H9 (cell line): ENCODE results near the gene CAVIN4. TPM values are rescaled to one million over a fixed set of nuclear protein-coding genes. Genes with fewer than 3 reads are reported as not detected.

ENCODE experiments used
- DNase-seq: peaks from one replicate; pipeline ENCODE4 v3.0.0-alpha.2; 2017
- H2AFZ ChIP-seq: one replicate; pipeline ENCODE4 v1.6.1; 2013; ENCODE audit warnings: mild to moderate bottlenecking, low read length, control low read depth, moderate library complexity
- H2AK5ac ChIP-seq: 2 replicates; pipeline ENCODE4 v1.6.1; 2013; ENCODE audit warnings: low read length, control low read depth, mixed read lengths; ENCODE audit not compliant: insufficient read length
- H2BK120ac ChIP-seq: one replicate; pipeline ENCODE4 v1.6.1; 2013; ENCODE audit warnings: low read depth, mild to moderate bottlenecking, low read length, control low read depth, inconsistent platforms; ENCODE audit not compliant: poor library complexity, severe bottlenecking
- H2BK12ac ChIP-seq: 2 replicates; pipeline ENCODE4 v1.6.1; 2013; ENCODE audit warnings: low read length, control low read depth, mixed read lengths, low read depth; ENCODE audit not compliant: insufficient read length
- H2BK15ac ChIP-seq: 2 replicates; pipeline ENCODE4 v1.6.1; 2013; ENCODE audit warnings: low read depth, low read length, control low read depth
- H2BK20ac ChIP-seq: one replicate; pipeline ENCODE4 v1.6.1; 2013; ENCODE audit warnings: low read depth, mild to moderate bottlenecking, low read length, control low read depth, inconsistent platforms; ENCODE audit not compliant: poor library complexity, severe bottlenecking
- H2BK5ac ChIP-seq: 2 replicates; pipeline ENCODE4 v1.6.1; 2013; ENCODE audit warnings: low read length, control low read depth, mixed read lengths; ENCODE audit not compliant: insufficient read length
- H3K14ac ChIP-seq: 2 replicates; pipeline ENCODE4 v1.6.1; 2013; ENCODE audit warnings: low read length, control low read depth; ENCODE audit not compliant: insufficient read depth
- H3K18ac ChIP-seq: 2 replicates; pipeline ENCODE4 v1.6.1; 2013; ENCODE audit warnings: low read depth, mild to moderate bottlenecking, mixed read lengths, low read length, control low read depth; ENCODE audit not compliant: insufficient read length
- H3K23ac ChIP-seq: 2 replicates; pipeline ENCODE4 v1.6.1; 2013; ENCODE audit warnings: low read length, control low read depth, mixed read lengths, low read depth; ENCODE audit not compliant: insufficient read length
- H3K23me2 ChIP-seq: 2 replicates; pipeline ENCODE4 v1.6.1; 2013; ENCODE audit warnings: low read depth, mild to moderate bottlenecking, mixed read lengths, low read length, control low read depth; ENCODE audit not compliant: insufficient read length, poor library complexity, severe bottlenecking
- H3K27ac ChIP-seq: 2 replicates; pipeline ENCODE4 v1.5.1; 2013; ENCODE audit warnings: low read length, control low read depth, mixed read lengths, low read depth; ENCODE audit not compliant: insufficient read length
- H3K27me3 ChIP-seq: 2 replicates; pipeline ENCODE4 v1.6.1; 2013; ENCODE audit warnings: low read length, control low read depth, inconsistent platforms; ENCODE audit not compliant: insufficient read depth
- H3K4ac ChIP-seq: 2 replicates; pipeline ENCODE4 v1.6.1; 2013; ENCODE audit warnings: low read depth, mild to moderate bottlenecking, control low read depth, inconsistent platforms, low read length, moderate library complexity
- H3K4me1 ChIP-seq: 2 replicates; pipeline ENCODE4 v1.6.1; 2013; ENCODE audit warnings: low read length, control low read depth, inconsistent platforms; ENCODE audit not compliant: insufficient read depth
- H3K4me2 ChIP-seq: 2 replicates; pipeline ENCODE4 v1.6.1; 2013; ENCODE audit warnings: low read length, control low read depth, mixed read lengths; ENCODE audit not compliant: insufficient read length, insufficient read depth
- H3K56ac ChIP-seq: 2 replicates; pipeline ENCODE4 v1.6.1; 2013; ENCODE audit warnings: low read depth, mild to moderate bottlenecking, mixed read lengths, low read length, control low read depth; ENCODE audit not compliant: insufficient read length
- H3K79me1 ChIP-seq: 2 replicates; pipeline ENCODE4 v1.6.1; 2013; ENCODE audit warnings: low read depth, mild to moderate bottlenecking, moderate library complexity, low read length, control low read depth, inconsistent platforms; ENCODE audit not compliant: insufficient read depth, poor library complexity, severe bottlenecking
- H3K79me2 ChIP-seq: 2 replicates; pipeline ENCODE4 v1.6.1; 2013; ENCODE audit warnings: low read length, control low read depth, inconsistent platforms; ENCODE audit not compliant: insufficient read depth
- H3K9ac ChIP-seq: 2 replicates; pipeline ENCODE4 v1.6.1; 2013; ENCODE audit warnings: low read length, control low read depth, mixed read lengths; ENCODE audit not compliant: insufficient read length; ENCODE audit errors: extremely low read depth
- H3K9me3 ChIP-seq: one replicate; pipeline ENCODE4 v1.6.1; 2013; ENCODE audit warnings: low read depth, low read length, inconsistent platforms; ENCODE audit not compliant: control insufficient read depth
- H3T11ph ChIP-seq: one replicate; pipeline ENCODE4 v1.6.1; 2013; ENCODE audit warnings: mild to moderate bottlenecking, low read length, control low read depth, inconsistent platforms
- H4K20me1 ChIP-seq: one replicate; pipeline ENCODE4 v1.6.1; 2013; ENCODE audit not compliant: control insufficient read depth, insufficient read length, insufficient read depth
- H4K5ac ChIP-seq: 2 replicates; pipeline ENCODE4 v1.6.1; 2013; ENCODE audit warnings: low read depth, mild to moderate bottlenecking, mixed read lengths, low read length, control low read depth; ENCODE audit not compliant: insufficient read length
- H4K8ac ChIP-seq: replicated peaks from 2 replicates; pipeline ENCODE4 v1.6.1; 2013; ENCODE audit warnings: low read length, control low read depth, mixed read lengths, low read depth; ENCODE audit not compliant: insufficient read length
- H4K91ac ChIP-seq: 2 replicates; pipeline ENCODE4 v1.6.1; 2013; ENCODE audit warnings: low read depth, mild to moderate bottlenecking, moderate library complexity, mixed read lengths, low read length, control low read depth; ENCODE audit not compliant: insufficient read length
- H3K27ac Mint-ChIP-seq, 3 experiments: 2 replicates in 2 of 3; 3 replicates in 1 of 3; pipeline ENCODE4 v1.8.0; 2020 to 2021; ENCODE audit warnings: mixed read lengths in 3 of 3, mild to moderate bottlenecking in 1 of 3, moderate library complexity in 1 of 3
- H3K27me3 Mint-ChIP-seq: 2 replicates; pipeline ENCODE4 v1.8.0; 2021; ENCODE audit warnings: low read depth, mild to moderate bottlenecking, moderate library complexity, mixed read lengths
- H3K36me3 Mint-ChIP-seq, 3 experiments: 2 replicates in 2 of 3; 3 replicates in 1 of 3; pipeline ENCODE4 v1.8.0; 2020 to 2021; ENCODE audit warnings: low read depth in 3 of 3, mixed read lengths in 3 of 3; ENCODE audit not compliant: insufficient read depth in 1 of 3
- H3K4me1 Mint-ChIP-seq, 2 experiments: 2 replicates each; pipeline ENCODE4 v1.8.0; 2020; ENCODE audit warnings: mixed read lengths in 2 of 2
- H3K4me3 Mint-ChIP-seq, 2 experiments: 2 replicates in 1 of 2; 3 replicates in 1 of 2; pipeline ENCODE4 v1.8.0; 2020 to 2021; ENCODE audit warnings: mild to moderate bottlenecking in 2 of 2, mixed read lengths in 2 of 2, moderate library complexity in 1 of 2
- H3K9me3 Mint-ChIP-seq, 2 experiments: 2 replicates in 1 of 2; 3 replicates in 1 of 2; pipeline ENCODE4 v1.8.0; 2020; ENCODE audit warnings: mild to moderate bottlenecking in 2 of 2, mixed read lengths in 2 of 2, moderate library complexity in 1 of 2
- WGBS: extraction: QIAGEN DNeasy Blood & Tissue Kit; methylation state at CpG from one replicate; pipeline ENCODE4 v1.1.7; 2013; ENCODE audit warnings: missing lambda C conversion rate, low lambda C conversion rate, mixed read lengths; ENCODE audit not compliant: insufficient read length; ENCODE audit errors: extremely low coverage; 5-methylcytosine and 5-hydroxymethylcytosine counted together
- total RNA-seq: library from RNA; stranded (reverse); gene quantifications from 2 replicates; pipeline ENCODE4 v1.2.1, GENCODE V29; 2021
- TF ChIP-seq, protein P1 (sequence below): fragments of 200-600 bp; sonication (generic); conservative IDR thresholded peaks from 3 replicates; pipeline ENCODE4 v1.8.0; 2021; ENCODE audit warnings: antibody characterized with exemption, mild to moderate bottlenecking

The CAVIN4 gene
- total RNA-seq, 1 experiment from 2014 or later = 7.3 TPM

DNA sequence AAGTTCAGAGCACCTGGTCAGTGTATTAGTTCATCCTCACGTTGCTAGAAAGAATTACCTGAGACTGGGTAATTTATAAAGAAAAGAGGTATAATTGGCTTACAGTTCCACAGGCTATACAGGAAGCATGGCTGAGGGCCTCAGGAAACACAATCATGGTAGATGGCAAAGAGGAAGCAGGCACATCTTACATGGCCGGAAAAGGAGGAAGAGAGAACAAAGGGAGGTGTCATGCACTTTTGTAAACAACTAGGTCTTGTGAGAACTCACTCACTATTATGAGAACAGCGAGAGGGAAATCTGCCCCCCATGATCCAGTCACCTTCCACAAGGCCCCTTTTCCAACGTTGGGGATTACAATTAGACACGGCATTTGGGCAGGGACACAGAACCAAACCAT is 28.8 kb upstream of the CAVIN4 start:
- no peak overlapping the region for H2BK12ac ChIP-seq
- H2BK20ac ChIP-seq = no peak overlapping the region
- no peak overlapping the region for H3K27ac ChIP-seq
- no peaks in the 10 kb centered on the region for H3K79me2 ChIP-seq
- no peak overlapping the region for H4K5ac ChIP-seq
- H2BK15ac ChIP-seq = no peak overlapping the region
- no peak overlapping the region for H2BK5ac ChIP-seq
- TF ChIP-seq, protein P1, sequence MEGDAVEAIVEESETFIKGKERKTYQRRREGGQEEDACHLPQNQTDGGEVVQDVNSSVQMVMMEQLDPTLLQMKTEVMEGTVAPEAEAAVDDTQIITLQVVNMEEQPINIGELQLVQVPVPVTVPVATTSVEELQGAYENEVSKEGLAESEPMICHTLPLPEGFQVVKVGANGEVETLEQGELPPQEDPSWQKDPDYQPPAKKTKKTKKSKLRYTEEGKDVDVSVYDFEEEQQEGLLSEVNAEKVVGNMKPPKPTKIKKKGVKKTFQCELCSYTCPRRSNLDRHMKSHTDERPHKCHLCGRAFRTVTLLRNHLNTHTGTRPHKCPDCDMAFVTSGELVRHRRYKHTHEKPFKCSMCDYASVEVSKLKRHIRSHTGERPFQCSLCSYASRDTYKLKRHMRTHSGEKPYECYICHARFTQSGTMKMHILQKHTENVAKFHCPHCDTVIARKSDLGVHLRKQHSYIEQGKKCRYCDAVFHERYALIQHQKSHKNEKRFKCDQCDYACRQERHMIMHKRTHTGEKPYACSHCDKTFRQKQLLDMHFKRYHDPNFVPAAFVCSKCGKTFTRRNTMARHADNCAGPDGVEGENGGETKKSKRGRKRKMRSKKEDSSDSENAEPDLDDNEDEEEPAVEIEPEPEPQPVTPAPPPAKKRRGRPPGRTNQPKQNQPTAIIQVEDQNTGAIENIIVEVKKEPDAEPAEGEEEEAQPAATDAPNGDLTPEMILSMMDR = no peak
- H3K4me3 Mint-ChIP-seq = no peak overlapping the region
- H3K23ac ChIP-seq = no peak overlapping the region
- 0 out of 4 replicates have a peak, but pooled peaks cover 0 to 2% of the 10 kb centered on the region in 2 experiments for H3K4me1 Mint-ChIP-seq
- H3K4ac ChIP-seq = no peak overlapping the region
- no peak overlapping the region for H3K56ac ChIP-seq
- peaks cover 48 to 63% (median 54%) of the 10 kb centered on the region in 3 experiments for H3K36me3 Mint-ChIP-seq
- H3K27ac Mint-ChIP-seq = no peak overlapping the region; a peak in 1 of 7 replicates
- peaks cover 9% of the 10 kb centered on the region for H3K9me3 ChIP-seq
- H2AFZ ChIP-seq = no peak overlapping the region
- no peak overlapping the region for H3K9ac ChIP-seq
- H3K79me1 ChIP-seq = no peaks in the 10 kb centered on the region
- H3K18ac ChIP-seq = no peak overlapping the region
- no peak overlapping the region for H4K91ac ChIP-seq
- H3K23me2 ChIP-seq = no peaks in the 10 kb centered on the region
- H3T11ph ChIP-seq = no peak overlapping the region
- H3K27me3 Mint-ChIP-seq = peaks cover 2% of the 10 kb centered on the region; the same call in 1 of the 2 replicates
- H3K14ac ChIP-seq = no peak overlapping the region
- peaks cover 12 to 19% of the 10 kb centered on the region in 2 experiments for H3K9me3 Mint-ChIP-seq
- H4K8ac ChIP-seq = no peak overlapping the region
- no CpG with 5 or more reads among the region's 5 CpGs for WGBS
- no peaks in the 10 kb centered on the region for H3K27me3 ChIP-seq
- no peak overlapping the region for H2AK5ac ChIP-seq
- no peak overlapping the region for H3K4me2 ChIP-seq
- no peak overlapping the region for H2BK120ac ChIP-seq
- no peaks in the 10 kb centered on the region for H4K20me1 ChIP-seq
- H3K4me1 ChIP-seq = no peaks in the 10 kb centered on the region
- DNase-seq = no peak
